ENCODE data around the gene TMX2. TPM values are rescaled to one million over a fixed set of nuclear protein-coding genes. Genes with fewer than 3 reads are reported as not detected.
A peak's percentile ranks its signal among the peaks of the same experiment; 100 is the strongest.

Gene TMX2
- total RNA-seq, 1 experiment from 2014 or later = 161 TPM

DNA sequence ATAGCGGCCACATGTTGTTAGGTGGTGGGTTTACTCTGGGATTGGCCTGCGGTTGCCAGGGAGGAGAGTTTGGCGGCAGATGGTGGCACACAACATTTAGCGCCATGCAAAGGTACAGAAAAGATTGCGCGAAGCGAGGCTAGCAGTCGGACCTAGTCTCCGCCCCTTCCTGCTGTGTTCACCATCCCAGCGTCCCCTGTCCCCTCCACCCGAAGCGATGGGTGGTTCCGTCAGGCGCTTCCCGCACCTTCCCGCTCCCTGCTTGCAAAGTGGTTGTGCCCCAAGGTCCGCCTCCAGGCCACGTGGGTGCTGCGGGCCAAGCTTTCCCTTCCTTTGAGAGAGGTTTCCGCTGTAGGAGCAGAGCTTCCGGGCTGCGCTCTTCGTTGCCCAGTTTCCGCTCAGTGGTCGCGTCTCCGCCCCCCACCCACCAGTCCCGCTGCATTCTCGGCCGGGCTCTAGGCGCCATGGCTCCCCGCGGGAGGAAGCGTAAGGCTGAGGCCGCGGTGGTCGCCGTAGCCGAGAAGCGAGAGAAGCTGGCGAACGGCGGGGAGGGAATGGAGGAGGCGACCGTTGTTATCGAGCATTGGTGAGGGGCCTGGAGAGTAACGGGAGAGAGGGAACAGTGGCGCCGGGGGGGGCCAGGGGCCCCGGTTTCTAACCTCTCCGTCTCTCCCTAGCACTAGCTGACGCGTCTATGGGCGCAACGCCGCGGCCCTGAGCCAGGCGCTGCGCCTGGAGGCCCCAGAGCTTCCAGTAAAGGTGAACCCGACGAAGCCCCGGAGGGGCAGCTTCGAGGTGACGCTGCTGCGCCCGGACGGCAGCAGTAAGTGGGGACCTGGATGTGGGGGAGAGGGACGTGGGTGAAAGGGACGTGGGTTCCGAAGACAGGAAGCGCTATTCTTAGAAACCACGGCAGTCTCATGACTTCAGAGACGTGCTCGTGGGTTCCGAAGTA is 29.0 kb downstream of the TMX2 start, which contains the start of gene SELENOH:
Gene SELENOH, plus strand, starts transcription at position 360 of the 955 bp plus-strand sequence. Its CDS starts 105 bp downstream, at position 465.
- DNase-seq (ENCODE audit: unreplicated experiment) = peak; percentile 90
- Mint-ChIP-seq H3K4me1 (ENCODE audit: insufficient read depth, unreplicated experiment) (no peaks in the 10 kb centered on the region), H3K27ac (ENCODE audit: low read depth, unreplicated experiment) (peak within 1 kb of the TSS; percentile 99), H3K9me3 (ENCODE audit: unreplicated experiment) (no peaks in the 10 kb centered on the region), H3K4me3 (ENCODE audit: unreplicated experiment) (peak within 1 kb of the TSS; percentile 89), H3K36me3 (ENCODE audit: insufficient read depth, unreplicated experiment) (peaks cover 79% of the 10 kb centered on the region), H3K27me3 (ENCODE audit: insufficient read depth, unreplicated experiment) (no peaks in the 10 kb centered on the region)
- BruUV-seq (replicated peaks) = no TSS peak
- intact Hi-C loops (cut with micrococcal nuclease) = no loop called here
- ChIA-PET POLR2A (interaction anchor here (0.6 to 5.9 kb wide), 26 partner anchors 8 to 943 kb away, joined by 3 to 109 read pairs (median 4); partner anchors contain the start of genes BTBD18, CTNND1, MED19 and SLC43A3), CTCF (interaction anchor here (0.6 to 4.4 kb wide), 8 partner anchors 10 to 542 kb away, joined by 3 to 44 read pairs (median 4); partner anchors contain the start of gene BTBD18)
- TF ChIP-seq CTCF (IDR thresholded peaks at IDR 0.05; ENCODE audit: unreplicated experiment) = no peak

- intact Hi-C loops (cut with micrococcal nuclease) = no loop called here
- ChIA-PET CTCF (interaction anchor here (0.6 to 4.4 kb wide), 6 partner anchors 9 to 541 kb away, joined by 3 to 44 read pairs (median 4); partner anchors contain the start of genes BTBD18 and TMX2), POLR2A (interaction anchor here (0.6 to 5.9 kb wide), 24 partner anchors 8 to 943 kb away, joined by 3 to 109 read pairs (median 4); partner anchors contain the start of genes BTBD18, CTNND1, MED19 and SLC43A3)
- no peak for TF ChIP-seq CTCF (IDR thresholded peaks at IDR 0.05; ENCODE audit: unreplicated experiment)
- BruUV-seq (replicated peaks) = TSS peak; percentile 45
- no peaks in the 10 kb centered on the region for H3K27me3 Mint-ChIP-seq (ENCODE audit: insufficient read depth, unreplicated experiment)
- no peaks in the 10 kb centered on the region for H3K9me3 Mint-ChIP-seq (ENCODE audit: unreplicated experiment)
- H3K4me1 Mint-ChIP-seq (ENCODE audit: insufficient read depth, unreplicated experiment) = no peaks in the 10 kb centered on the region
- H3K4me3 Mint-ChIP-seq (ENCODE audit: unreplicated experiment) = peak overlapping the region; percentile 89
- no peak for DNase-seq (ENCODE audit: unreplicated experiment)
- H3K27ac Mint-ChIP-seq (ENCODE audit: low read depth, unreplicated experiment) = peak overlapping the region; percentile 99
- peaks cover 77% of the 10 kb centered on the region for H3K36me3 Mint-ChIP-seq (ENCODE audit: insufficient read depth, unreplicated experiment)
These were observed 29.7 kb downstream of the TMX2 start for GRCh38 chr11:57742087-57742452.

DNA sequence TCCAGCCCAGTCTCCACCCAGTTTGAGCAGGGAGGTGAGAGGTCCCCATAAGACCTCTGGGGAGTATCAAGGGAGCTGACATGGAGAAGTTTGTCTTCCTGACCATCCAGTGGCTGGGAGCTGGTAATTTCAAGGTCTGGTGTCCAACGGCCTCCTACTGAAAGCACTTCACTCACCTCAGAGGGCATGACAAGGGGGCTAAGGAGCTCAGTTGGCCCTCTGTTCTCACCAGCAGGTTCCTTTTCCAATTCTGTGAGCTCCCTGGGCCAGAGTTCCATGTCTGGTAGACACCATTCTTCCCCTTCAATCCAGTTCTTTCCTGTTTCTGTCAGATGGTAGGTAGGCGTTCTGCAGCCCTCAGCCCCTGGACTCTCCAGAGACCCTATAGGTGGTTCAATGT is 32.0 kb downstream of the TMX2 start:
- Mint-ChIP-seq H3K4me3 (ENCODE audit: unreplicated experiment) (no peak overlapping the region), H3K27me3 (ENCODE audit: insufficient read depth, unreplicated experiment) (no peaks in the 10 kb centered on the region), H3K36me3 (ENCODE audit: insufficient read depth, unreplicated experiment) (peaks cover 73% of the 10 kb centered on the region), H3K4me1 (ENCODE audit: insufficient read depth, unreplicated experiment) (no peaks in the 10 kb centered on the region), H3K9me3 (ENCODE audit: unreplicated experiment) (no peaks in the 10 kb centered on the region), H3K27ac (ENCODE audit: low read depth, unreplicated experiment) (no peak overlapping the region)
- DNase-seq (ENCODE audit: unreplicated experiment) = no peak
- no peak for TF ChIP-seq CTCF (IDR thresholded peaks at IDR 0.05; ENCODE audit: unreplicated experiment)
- POLR2A ChIA-PET = interaction anchor here (0.7 to 5.9 kb wide), 5 partner anchors 19 to 55 kb away, joined by 4 to 109 read pairs (median 6); partner anchors contain the start of genes CTNND1, MED19 and TMX2
- BruUV-seq (replicated peaks) = no TSS peak
- CTCF ChIA-PET = interaction anchor here (0.7 to 9.9 kb wide), 5 partner anchors 11 to 230 kb away, joined by 3 to 115 read pairs (median 3); partner anchors contain the start of gene UBE2L6
- intact Hi-C loops (cut with micrococcal nuclease) = no loop called here

GRCh38 chr11:57745206-57745605 is 32.8 kb downstream of the TMX2 start:
- Mint-ChIP-seq H3K9me3 (ENCODE audit: unreplicated experiment) (no peaks in the 10 kb centered on the region), H3K27ac (ENCODE audit: low read depth, unreplicated experiment) (no peak overlapping the region), H3K4me1 (ENCODE audit: insufficient read depth, unreplicated experiment) (no peaks in the 10 kb centered on the region), H3K4me3 (ENCODE audit: unreplicated experiment) (no peak overlapping the region), H3K27me3 (ENCODE audit: insufficient read depth, unreplicated experiment) (no peaks in the 10 kb centered on the region), H3K36me3 (ENCODE audit: insufficient read depth, unreplicated experiment) (peaks cover 72% of the 10 kb centered on the region)
- intact Hi-C loops (cut with micrococcal nuclease) = no loop called here
- ChIA-PET CTCF (interaction anchor here (0.5 to 9.9 kb wide), 5 partner anchors 11 to 767 kb away, joined by 3 to 115 read pairs (median 3); no protein-coding TSS in a partner anchor), POLR2A (interaction anchor here (0.6 to 5.9 kb wide), 5 partner anchors 18 to 159 kb away, joined by 3 to 109 read pairs (median 4); partner anchors contain the start of gene CTNND1)
- no peak for DNase-seq (ENCODE audit: unreplicated experiment)
- TF ChIP-seq CTCF (IDR thresholded peaks at IDR 0.05; ENCODE audit: unreplicated experiment) = no peak
- no TSS peak for BruUV-seq (replicated peaks)

Data from MCF 10A (cell line).